ENCODE measurements around the gene SHISAL1. TPM values are rescaled to one million over a fixed set of nuclear protein-coding genes. Genes with fewer than 3 reads are reported as not detected.

Gene SHISAL1
- total and polyA plus RNA-seq, 10 of the 15 experiments (the other 5 are each of a cell fraction or from before 2014, with no cell fraction given), result not detected

- Histone ChIP-seq H3K9ac (ENCODE audit: control insufficient read depth, insufficient read depth, low read length) (no peak overlapping the region), H3K27ac (ENCODE audit: control insufficient read depth, insufficient read depth) (no peak overlapping the region), H3K4me1 (ENCODE audit: control insufficient read depth, insufficient read depth, low read length) (no peaks in the 10 kb centered on the region), H3K27me3 (replicated peaks in 1 of 2; ENCODE audit: control insufficient read depth in 2 of 2, insufficient read depth in 2 of 2, low read length in 1 of 2) (no peaks in the 10 kb centered on the region; a peak in 2 of 4 replicates), H3K4me3 (no peak overlapping the region), H2AFZ (ENCODE audit: control insufficient read depth, low read depth, low read length) (no peak overlapping the region), H3K36me3 (ENCODE audit: control insufficient read depth in 2 of 2, insufficient read depth in 2 of 2, low read length in 1 of 2) (no peaks in the 10 kb centered on the region), H3K4me2 (ENCODE audit: control insufficient read depth, insufficient read depth) (no peak overlapping the region), H4K20me1 (ENCODE audit: control insufficient read depth, insufficient read depth) (peaks cover 2% of the 10 kb centered on the region; the same call in 1 of the 2 replicates), H3K9me3 (replicated peaks; ENCODE audit: control insufficient read depth, insufficient read depth, low read length) (no peaks in the 10 kb centered on the region), H3K79me2 (ENCODE audit: control insufficient read depth, insufficient read depth, low read length) (no peaks in the 10 kb centered on the region)
- in situ Hi-C loops (cut with MboI) (no loop called here), intact Hi-C loops (cut with micrococcal nuclease; ENCODE audit: unreplicated experiment) (no loop called here)
- RAD21 ChIA-PET (ENCODE audit: unreplicated experiment), result no interaction called here
- no TSS peak for BruUV-seq (replicated peaks)
- no peak for TF ChIP-seq CUX1 (IDR thresholded peaks at IDR 0.05; ENCODE audit: insufficient replicate concordance, low read depth, low read length)
- no peak for TF ChIP-seq POLR2A (IDR thresholded peaks at IDR 0.05; ENCODE audit: low read depth, low read length)
- TF ChIP-seq USF1 (IDR thresholded peaks at IDR 0.05; ENCODE audit: borderline replicate concordance, extremely low read length, insufficient read depth, low read depth, low read length), result no peak
- TF ChIP-seq SREBF1 (IDR thresholded peaks at IDR 0.05; ENCODE audit: low read length), result no peak
- no peak for TF ChIP-seq ATF3 (IDR thresholded peaks at IDR 0.05; ENCODE audit: borderline replicate concordance, extremely low read depth, low read depth, low read length)
- TF ChIP-seq RCOR1 (conservative IDR thresholded peaks at IDR 0.05; ENCODE audit: low read depth, low read length), result no peak
- ATAC-seq, result no peak
- no peak for DNase-seq (ENCODE audit: low read depth, low spot score)
- no peak for FAIRE-seq
- POLR2A ChIA-PET, result no interaction called here
- 30% methylated on average over 12 of the region's 13 CpGs for WGBS (ENCODE audit: insufficient coverage, insufficient replicate concordance, low lambda C conversion rate, missing lambda C conversion rate)
- SMC1A ChIA-PET (ENCODE audit: uncharacterized antibody, unreplicated experiment), result no interaction called here
- CTCF ChIA-PET, result no interaction called here
Measured at GRCh38 chr22:44287741-44288140, 25.0 kb downstream of the SHISAL1 start.

Data from GM12878 (cell line).